ENCODE results near the gene NCR2. TPM values are rescaled to one million over a fixed set of nuclear protein-coding genes. Genes with fewer than 3 reads are reported as not detected.
"Not testable (repeated sequence)": the region's sequence is repeated elsewhere in the genome, so short reads cannot be mapped to it uniquely, and the experiment has no call there.

The NCR2 gene
- total RNA-seq: not detected

- no peak for DNase-seq
Measured at GRCh38 chr6:41335296-41335695, at the start of gene NCR2. Gene NCR2 (plus strand): TSS chr6:41335608. CDS start chr6:41335877, 269 bp downstream.

GRCh38 chr6:41286544-41287346 is 48.7 kb upstream of the NCR2 start, which contains the start of gene TREM1:
Gene TREM1 (minus strand): TSS chr6:41286682. CDS start chr6:41286655, 27 bp downstream.
- no peak for DNase-seq

GRCh38 chr6:41288030-41288753 is 47.2 kb upstream of the NCR2 start:
- DNase-seq: no peak

GRCh38 chr6:41288754-41289129 is 46.7 kb upstream of the NCR2 start:
- no peak for DNase-seq

- DNase-seq: no peak
Measured at GRCh38 chr6:41289815-41290214, 45.6 kb upstream of the NCR2 start.

GRCh38 chr6:41291717-41292116 is 43.7 kb upstream of the NCR2 start:
- DNase-seq: no peak

GRCh38 chr6:41294214-41294872 is 41.1 kb upstream of the NCR2 start:
- no peak for DNase-seq

GRCh38 chr6:41297248-41297647 is 38.2 kb upstream of the NCR2 start:
- not testable (repeated sequence) for DNase-seq

GRCh38 chr6:41298785-41299502 is 36.5 kb upstream of the NCR2 start:
- no peak for DNase-seq

GRCh38 chr6:41302638-41303037 is 32.8 kb upstream of the NCR2 start:
- DNase-seq: no peak

- peak; percentile 27 for DNase-seq
Measured at GRCh38 chr6:41306187-41306854, 29.1 kb upstream of the NCR2 start.

GRCh38 chr6:41315203-41315602 is 20.2 kb upstream of the NCR2 start:
- no peak for DNase-seq

GRCh38 chr6:41315943-41316620 is 19.3 kb upstream of the NCR2 start:
- no peak for DNase-seq

GRCh38 chr6:41318261-41318653 is 17.2 kb upstream of the NCR2 start:
- no peak for DNase-seq

- DNase-seq: peak; percentile 69
Measured at GRCh38 chr6:41318654-41319565, 16.5 kb upstream of the NCR2 start.

GRCh38 chr6:41321183-41321582 is 14.2 kb upstream of the NCR2 start:
- no peak for DNase-seq

- DNase-seq: no peak
Measured at GRCh38 chr6:41325446-41326066, 9.9 kb upstream of the NCR2 start.

- DNase-seq: no peak
Measured at GRCh38 chr6:41326092-41326491, 9.3 kb upstream of the NCR2 start.

GRCh38 chr6:41327177-41327576 is 8.2 kb upstream of the NCR2 start:
- DNase-seq: no peak

Data from effector CD4-positive, alpha-beta T cell (primary cell).